ENCODE measurements around the gene ID3.

Gene ID3, protein sequence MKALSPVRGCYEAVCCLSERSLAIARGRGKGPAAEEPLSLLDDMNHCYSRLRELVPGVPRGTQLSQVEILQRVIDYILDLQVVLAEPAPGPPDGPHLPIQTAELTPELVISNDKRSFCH

DNA sequence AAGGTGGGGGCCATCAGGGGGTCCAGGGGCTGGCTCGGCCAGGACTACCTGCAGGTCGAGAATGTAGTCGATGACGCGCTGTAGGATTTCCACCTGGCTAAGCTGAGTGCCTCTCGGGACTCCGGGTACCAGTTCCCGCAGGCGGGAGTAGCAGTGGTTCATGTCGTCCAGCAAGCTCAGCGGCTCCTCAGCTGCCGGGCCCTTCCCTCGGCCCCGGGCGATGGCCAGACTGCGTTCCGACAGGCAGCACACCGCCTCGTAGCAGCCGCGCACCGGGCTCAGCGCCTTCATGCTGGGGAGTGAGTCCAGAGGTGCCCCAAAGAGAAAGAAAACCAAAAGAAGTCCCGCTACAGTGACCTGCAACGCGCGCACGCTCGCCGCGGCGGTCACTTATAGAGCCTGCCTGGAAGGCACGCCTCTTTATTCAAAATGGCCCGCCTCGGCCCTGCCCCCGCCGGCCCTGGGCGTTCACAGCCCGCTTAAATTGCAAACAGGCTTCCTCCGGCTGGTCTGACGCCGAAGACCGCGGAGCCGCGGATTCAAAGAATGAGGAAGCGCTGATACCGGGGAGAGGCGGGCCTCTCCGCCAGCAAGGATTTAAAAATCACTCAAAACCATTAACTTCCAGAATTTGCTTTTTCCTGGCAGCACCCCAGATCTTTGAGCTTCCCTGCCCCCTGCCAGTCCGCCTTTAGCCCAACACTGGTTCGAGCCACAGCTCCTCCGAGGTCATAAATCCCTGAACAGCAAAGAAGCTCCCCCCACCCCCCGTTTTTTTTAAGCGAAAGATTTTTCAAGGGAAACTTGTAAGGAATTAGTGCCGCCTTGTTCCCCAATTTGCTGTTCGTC, at the start of gene ID3:
TSS of gene ID3 (minus strand) at position 366 of the 849 bp plus-strand sequence. CDS start at position 291, 75 bp downstream.
- H3K27ac ChIP-seq = peak within 1 kb of the TSS in 20 of 21 experiments; percentile 74 to 99 (median 88)
- peak within 1 kb of the TSS; percentile 61 to 83 (median 74) for H3K4me3 ChIP-seq

DNA sequence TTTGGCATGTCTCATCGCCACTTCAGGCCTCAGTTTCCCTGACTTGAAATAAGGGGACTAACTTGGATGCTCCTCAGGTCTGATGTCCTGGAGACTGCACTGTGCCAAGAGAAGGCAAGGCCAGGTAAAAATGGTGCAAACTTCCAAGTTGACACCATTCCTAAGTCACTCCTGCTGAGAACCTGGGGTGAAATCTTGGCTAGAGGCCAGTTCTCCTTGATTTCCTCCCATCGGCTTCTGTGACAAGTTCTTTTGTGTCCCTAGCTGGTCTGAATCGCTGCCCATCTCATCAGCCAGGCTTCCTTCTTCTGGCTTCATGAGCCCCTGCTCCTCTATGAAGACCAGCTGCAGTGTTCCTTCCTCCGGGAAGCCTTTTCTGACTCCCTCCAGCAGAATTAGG, 48.6 kb upstream of the ID3 start:
- no peak overlapping the region for H3K27ac ChIP-seq

DNA sequence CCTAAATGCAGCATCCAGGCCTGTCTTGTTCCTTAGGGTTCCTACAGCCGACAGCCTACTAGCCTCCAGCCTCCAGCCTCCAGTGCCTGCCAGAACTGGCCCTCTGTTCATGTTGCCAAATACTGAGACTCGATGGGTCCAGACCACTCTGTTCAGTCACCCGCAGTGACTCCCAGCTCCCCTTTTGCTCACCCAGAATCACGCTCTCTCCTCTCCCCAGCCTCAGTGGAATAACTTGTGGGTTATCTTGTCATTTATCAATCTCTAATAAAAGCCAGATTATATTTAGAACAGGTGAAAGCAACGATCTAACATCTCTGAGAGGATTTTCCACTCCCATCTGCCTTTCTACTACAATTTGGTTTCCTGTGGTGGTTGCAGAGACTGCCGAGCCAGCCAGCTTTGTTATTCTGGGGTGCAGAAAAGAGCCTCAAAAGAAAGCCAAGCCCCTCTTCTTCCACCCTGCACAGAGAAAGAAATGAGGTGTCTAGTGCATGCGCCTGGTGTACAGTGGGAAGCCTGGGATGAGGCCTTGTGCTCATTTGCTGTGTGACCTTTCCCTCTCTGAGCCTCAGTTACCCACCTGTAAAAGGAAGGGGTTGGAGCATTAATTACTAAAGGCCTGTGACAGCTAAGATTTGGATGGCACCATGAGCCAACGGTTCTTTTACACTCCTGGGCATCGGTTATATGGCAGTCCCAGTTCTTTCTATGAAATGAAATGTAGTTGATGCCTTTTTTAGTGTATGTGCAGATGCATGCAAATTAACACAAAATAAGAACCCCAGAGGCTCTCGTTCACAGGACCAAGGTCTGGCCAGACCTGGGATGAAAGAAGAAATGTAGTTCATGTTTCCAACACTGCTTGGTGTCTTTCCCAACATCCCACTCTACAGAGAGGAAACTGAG, 42.9 kb upstream of the ID3 start:
- H3K27ac ChIP-seq = peak overlapping the region in 5 of 21 experiments; percentile 14 to 80 (median 65)

More for the DNA sequence above, 48.6 kb upstream of the ID3 start:
- no peak overlapping the region for H3K4me3 ChIP-seq

DNA sequence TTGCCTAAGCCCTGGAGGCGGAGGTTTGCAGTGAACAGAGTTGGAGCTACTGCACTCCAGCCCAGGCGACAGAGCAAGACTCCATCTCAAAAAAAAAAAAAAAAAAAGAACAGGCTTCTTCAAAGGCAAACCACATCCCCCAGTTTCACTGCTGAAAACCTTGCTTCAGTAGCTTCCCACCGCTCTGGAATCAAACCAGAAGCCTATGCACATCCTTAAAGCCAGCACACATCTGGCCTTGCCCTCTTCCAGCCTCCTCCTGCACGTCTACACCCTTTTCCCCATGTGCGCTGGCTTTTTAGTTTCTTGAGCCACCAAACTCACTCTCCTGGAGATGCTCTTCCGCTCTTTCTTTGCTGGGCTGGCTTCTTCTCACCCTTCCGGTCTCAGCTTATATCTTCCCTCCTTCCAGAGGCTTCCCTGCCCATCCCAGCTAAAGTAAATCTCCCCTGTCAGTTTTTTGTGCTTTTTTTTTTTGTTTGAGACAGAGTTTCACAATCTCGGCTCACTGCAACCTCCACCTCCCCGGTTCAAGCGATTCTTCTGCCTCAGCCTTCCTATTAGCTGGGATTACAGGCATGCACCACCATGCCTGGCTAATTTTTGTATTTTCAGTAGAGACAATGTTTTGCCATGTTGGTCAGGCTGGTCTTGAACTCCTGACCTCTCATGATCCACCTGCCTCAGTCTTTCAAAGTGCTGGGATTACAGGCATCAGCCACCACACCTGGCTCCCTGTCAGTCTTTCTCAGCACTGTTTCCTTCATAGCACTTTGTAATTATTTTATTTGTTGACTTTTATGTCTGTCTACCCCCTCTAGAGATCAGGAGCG, 42.0 kb upstream of the ID3 start:
- Histone ChIP-seq H3K27ac (peak overlapping the region in 5 of 21 experiments; percentile 14 to 80 (median 65)), H3K4me3 (no peak overlapping the region)

More for the DNA sequence above, 42.9 kb upstream of the ID3 start:
- H3K4me3 ChIP-seq = no peak overlapping the region

DNA sequence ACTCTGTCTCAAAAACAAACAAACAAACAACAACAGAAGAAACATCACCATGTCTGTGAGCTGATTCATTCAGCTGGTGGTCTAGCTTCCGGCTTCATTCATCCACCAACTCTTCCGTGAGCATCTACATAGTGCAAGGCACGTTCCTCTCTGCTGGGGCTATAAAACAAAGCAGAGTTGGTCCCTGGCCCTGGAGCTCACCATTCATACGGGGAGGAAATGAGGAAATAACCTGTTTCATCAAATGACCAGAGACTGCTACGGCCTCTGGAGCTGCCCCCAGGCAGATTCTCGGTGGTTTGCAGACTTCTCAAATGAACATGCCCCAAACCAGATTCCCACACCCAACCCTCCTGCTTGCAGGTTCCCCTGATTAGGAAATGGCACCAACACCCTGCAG, 41.0 kb upstream of the ID3 start:
- peak overlapping the region in 1 of 21 experiments; percentile 80 for H3K27ac ChIP-seq
- H3K4me3 ChIP-seq = no peak overlapping the region

DNA sequence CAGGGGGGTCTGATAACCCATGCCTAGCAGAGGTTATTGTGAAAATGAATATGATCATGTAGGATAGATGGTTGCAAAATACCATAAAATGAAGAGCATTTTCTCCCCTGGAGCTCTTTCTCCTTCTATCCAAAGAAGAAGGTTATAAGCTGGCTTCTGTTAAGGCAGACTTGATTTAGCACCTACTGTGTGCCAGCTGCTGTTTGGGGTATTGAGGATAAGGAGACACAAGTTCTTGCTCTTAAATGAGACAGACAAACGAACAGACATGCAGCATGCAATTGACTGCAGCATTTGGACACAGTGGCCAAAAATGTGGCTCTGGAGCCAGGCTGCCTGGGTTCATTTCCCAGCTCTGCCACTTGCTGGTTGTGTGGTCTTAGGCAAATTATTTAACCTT, 39.8 kb upstream of the ID3 start:
- H3K4me3 ChIP-seq = no peak overlapping the region

DNA sequence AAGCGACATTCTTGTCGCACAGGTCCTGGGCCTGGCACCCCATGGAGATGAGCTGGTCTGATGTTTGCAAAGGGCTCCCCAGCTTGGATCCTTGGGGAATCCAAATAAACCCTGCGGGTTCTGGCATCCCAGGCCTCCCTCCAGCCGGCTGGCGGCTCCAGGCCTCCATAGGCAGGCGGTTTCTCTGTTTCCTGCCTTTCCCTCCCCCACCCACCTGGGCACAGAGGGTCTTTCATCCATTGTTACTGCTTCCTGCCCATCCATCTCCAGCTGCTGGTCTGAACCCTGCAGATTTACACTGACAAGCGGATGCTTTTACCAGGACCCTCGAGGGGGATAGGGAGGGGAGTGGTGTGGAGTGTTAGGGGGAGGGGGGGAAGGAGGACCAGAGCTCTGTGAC, 39.1 kb upstream of the ID3 start:
- no peak overlapping the region for H3K4me3 ChIP-seq
- H3K27ac ChIP-seq = peak overlapping the region in 2 of 21 experiments; percentile 18 to 42

More for the DNA sequence above, 39.8 kb upstream of the ID3 start:
- no peak overlapping the region for H3K27ac ChIP-seq

DNA sequence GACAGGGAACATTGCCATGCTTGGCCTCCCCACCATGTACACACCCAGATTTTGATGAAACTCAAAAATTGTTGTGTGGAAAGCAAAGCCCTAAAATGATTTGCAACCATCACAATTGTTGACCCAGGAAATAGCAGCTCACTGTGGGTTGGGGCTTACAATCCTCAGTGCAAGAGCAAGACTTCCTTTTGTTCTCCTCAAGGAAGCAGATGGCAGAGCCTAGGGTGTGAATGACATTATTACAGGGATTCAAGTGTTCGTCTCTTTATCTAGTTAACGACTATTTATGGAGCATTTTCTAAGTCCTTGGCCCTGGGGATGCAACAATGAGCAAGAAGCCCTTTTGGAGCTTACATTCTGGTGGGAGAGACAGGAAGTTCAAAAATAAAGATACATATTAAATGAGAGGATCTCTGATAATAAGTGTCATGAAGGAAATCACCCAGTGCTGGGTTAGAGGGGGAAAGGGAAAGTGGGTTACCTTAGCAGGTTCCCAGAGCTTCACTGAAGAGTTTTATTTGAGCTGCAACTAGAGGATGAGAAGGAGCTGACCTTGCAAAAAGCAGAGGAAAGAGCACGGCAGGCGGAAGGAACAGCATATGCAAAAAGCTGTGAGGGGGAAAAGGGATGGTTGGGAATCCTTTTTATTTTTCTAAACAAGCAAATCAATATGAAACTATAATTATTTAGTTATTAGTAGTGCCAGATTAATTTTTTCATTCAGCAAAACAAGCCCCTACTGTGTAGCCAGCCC, 38.5 kb upstream of the ID3 start:
- H3K4me3 ChIP-seq = no peak overlapping the region
- peak overlapping the region in 3 of 21 experiments; percentile 8 to 42 (median 28) for H3K27ac ChIP-seq

DNA sequence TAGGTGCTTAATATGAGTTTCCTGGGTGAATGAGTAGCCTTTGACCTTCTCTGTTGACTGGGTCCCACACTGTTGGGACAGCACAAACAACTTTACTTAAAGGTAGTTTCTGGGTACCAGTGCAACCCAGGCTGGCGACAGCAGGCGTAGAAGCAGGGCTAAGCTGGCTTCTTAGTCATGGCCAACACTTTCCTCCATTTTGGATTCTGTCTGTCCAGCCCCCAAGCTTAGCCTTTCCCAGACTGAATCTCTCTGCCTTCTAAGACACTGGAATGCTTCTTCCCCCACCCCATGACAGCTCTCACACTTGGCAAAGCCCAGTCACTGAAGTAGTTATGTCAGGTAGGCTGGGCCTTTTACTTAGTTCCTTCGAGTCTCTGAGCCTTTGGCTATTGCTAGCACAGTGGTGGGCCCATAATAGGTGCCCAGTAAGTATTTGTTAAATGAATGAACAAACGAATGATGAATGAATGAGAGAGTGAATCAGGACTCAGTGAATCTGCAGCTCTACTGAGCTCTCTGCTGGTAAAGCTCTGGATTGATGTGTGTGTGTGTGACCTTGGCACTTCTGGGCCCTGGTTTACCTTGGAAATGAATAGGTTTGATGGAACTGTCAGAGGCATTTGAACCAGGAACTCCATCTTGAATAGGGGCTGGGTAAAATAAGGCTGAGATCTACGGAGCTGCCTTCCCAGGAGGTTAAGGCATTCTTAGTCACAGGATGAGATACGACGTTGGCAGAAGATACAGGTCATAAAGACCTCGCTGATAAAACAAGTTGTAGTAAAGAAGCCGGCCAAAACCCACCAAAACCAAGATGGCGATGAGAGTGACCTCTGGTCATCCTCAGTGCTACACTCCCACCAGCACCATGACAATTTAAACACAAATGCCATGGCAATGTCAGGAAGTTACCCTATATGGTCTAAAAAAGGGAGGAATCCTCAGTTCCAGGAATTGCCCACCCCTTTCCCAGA, 37.4 kb upstream of the ID3 start:
- H3K27ac ChIP-seq = peak overlapping the region in 1 of 21 experiments; percentile 4
- H3K4me3 ChIP-seq = no peak overlapping the region

DNA sequence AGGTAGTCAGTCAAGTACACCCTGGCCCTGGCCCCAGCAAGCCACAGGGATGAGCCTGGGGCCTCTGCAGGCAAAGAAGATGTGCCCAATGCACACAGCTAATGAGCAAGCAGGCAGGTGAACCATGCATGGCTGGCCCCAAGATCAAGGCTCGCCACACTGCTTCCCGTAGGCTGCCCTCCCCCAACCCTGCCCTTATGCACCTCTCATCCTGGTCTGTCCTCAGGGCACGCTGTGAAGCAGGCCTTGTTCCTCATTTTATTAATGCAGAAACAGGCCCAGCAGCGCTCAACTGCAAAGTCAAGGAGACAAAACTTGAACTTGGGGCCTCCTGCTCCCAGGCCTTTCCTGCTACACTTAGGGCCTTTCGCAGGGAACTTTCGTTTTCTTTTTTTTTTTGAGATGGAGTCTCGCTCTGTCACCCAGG, 35.6 kb upstream of the ID3 start:
- H3K4me3 ChIP-seq = no peak overlapping the region
- H3K27ac ChIP-seq = peak overlapping the region in 6 of 21 experiments; percentile 6 to 50 (median 28)

DNA sequence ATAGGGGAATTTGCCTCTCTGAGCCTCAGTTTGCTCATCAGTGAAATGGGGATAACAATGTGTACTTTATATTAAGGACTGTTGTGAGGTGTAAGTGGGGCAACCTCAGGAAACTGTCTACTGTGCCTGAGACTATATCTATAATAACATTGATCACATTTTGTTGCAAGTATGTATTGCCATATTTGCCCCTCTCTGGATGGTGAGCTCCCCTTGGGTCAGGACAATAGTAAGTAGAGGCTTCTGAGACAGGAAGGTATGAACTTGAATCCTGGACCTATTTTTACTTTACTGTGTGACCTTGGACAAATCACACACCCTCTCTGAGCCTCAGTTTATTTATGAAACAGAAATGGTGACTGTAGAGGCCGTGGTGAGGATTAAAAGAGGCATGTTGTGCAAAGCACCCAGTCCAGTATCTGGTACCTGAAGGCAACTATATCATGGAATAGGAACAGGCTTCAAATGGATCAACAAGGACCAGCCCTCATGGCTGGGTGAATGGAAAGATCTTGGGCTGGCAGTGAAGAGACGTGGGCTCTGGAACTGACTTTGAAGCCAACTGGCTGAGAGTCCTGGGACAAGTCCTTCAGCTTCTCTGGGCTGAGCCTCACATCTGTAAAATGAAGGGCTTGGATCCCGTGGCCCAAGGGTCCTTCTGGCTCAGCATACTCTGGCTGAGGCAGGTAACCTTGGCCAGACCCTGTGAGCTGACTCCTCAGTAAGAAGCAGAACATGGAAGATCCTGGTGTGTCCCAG, 35.0 kb upstream of the ID3 start:
- peak overlapping the region in 7 of 21 experiments; percentile 19 to 82 (median 42) for H3K27ac ChIP-seq

DNA sequence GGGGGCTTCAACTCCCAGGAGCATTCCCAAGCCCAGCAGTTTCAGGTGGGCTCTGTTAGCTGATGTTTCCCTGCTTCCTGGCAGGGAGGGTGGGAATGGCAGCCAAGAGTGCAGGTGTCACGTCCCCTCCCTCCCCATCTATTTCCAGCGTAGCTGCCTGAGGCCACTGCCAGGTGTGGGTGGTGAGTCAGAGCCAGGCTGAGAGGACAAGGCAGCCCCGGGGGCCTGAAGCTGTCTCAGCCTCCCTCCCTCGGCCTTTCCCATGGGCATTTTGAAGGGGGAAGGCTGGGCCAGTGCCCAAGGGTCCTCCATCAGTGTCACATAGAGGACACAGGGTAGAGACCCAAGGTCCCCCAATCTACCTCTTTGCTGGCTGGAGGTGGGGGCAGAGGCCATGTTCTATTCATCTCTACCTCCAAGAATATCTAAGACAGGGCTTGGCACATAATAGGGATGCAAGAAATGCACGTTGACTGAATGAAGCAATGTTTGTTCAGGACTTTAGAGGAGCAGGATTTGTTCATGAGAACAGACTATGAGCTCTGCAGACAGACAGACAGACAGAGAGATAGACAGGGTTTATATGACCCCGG, 34.4 kb upstream of the ID3 start:
- peak overlapping the region in 16 of 21 experiments; percentile 0 to 82 (median 47) for H3K27ac ChIP-seq
- H3K4me3 ChIP-seq = no peak overlapping the region

More for the DNA sequence above, 35.0 kb upstream of the ID3 start:
- H3K4me3 ChIP-seq = no peak overlapping the region

DNA sequence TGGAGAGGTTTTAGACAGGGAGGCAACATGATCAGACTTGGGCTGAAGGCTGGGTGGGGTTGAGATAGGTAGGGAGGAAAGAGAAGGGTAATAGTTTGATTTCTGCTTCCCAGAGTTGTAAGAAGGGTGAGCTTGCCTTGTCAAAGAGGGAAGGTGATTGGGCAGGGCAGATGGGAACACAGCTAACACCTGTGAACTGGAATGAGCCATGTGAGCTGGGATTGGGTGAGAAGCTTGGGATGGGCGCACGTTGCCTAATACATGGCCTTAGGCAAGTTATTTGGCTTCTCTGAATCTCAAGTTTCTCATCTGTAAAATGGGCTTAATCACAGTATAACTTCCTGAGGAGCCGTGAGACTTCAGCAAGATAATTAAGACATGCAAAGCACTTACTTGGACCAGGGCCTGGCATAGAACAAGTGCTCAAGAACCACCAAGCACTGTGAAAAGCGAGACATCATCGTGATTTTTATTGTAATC, 33.8 kb upstream of the ID3 start:
- H3K4me3 ChIP-seq = no peak overlapping the region
- peak overlapping the region in 17 of 21 experiments; percentile 0 to 82 (median 44) for H3K27ac ChIP-seq

DNA sequence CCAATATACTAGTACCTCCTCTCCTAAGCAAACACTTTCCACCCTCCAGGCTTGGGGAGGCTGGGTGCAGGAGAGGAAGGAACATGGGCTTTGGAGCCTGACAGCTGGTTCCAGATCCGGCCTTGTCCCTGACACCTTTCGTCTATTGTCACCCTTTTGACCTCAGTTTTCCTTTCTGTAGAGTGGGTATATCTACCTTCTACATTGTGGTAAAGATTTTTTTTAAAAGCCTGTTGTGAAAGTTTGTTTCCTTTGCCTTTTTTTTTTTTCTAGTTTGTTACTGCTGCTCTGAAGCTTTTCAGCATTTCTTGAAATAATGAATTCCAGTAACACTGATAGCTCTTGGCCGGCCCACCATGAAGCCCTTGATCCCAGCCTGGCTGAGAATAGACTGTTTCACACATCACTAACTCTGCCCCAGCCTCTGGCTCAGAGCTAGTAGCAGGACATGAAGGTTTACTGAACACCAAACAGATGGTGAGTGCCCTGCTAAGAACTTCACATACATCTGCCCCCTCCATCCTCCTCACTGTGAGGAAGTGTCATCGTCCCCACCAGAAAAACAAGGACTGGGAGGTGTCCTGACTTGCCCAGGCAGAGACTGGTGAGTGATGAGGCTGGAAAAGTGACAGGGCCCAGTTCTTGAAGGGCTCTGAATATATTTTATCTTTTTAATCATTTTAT, 33.0 kb upstream of the ID3 start:
- Histone ChIP-seq H3K27ac (peak overlapping the region in 18 of 21 experiments; percentile 14 to 82 (median 47)), H3K4me3 (no peak overlapping the region)

Measured in skin epidermis (tissue), 12 donors.